Glutamatergic neuron (in vitro differentiated cells): ENCODE data around the gene IVNS1ABP. TPM values are rescaled to one million over a fixed set of nuclear protein-coding genes. Genes with fewer than 3 reads are reported as not detected.

Experiments used
- DNase-seq: peaks from one replicate; pipeline ENCODE4 v3.0.0; 2022
- H3K27ac Mint-ChIP-seq: one replicate; pipeline ENCODE4 v1.8.0; 2020; ENCODE audit warnings: mild to moderate bottlenecking, mixed read lengths, inconsistent platforms; ENCODE audit not compliant: unreplicated experiment
- H3K27me3 Mint-ChIP-seq: one replicate; pipeline ENCODE4 v1.8.0; 2020; ENCODE audit warnings: mild to moderate bottlenecking, moderate library complexity, mixed read lengths, inconsistent platforms; ENCODE audit not compliant: unreplicated experiment
- H3K36me3 Mint-ChIP-seq: one replicate; pipeline ENCODE4 v1.8.0; 2020; ENCODE audit warnings: mild to moderate bottlenecking, mixed read lengths, inconsistent platforms; ENCODE audit not compliant: unreplicated experiment
- H3K4me1 Mint-ChIP-seq: one replicate; pipeline ENCODE4 v1.8.0; 2020; ENCODE audit warnings: mild to moderate bottlenecking, low read depth, mixed read lengths, inconsistent platforms; ENCODE audit not compliant: unreplicated experiment
- H3K4me3 Mint-ChIP-seq: one replicate; pipeline ENCODE4 v1.8.0; 2020; ENCODE audit warnings: mild to moderate bottlenecking, mixed read lengths, inconsistent platforms; ENCODE audit not compliant: unreplicated experiment
- H3K9me3 Mint-ChIP-seq: one replicate; pipeline ENCODE4 v1.8.0; 2020; ENCODE audit warnings: mild to moderate bottlenecking, moderate library complexity, mixed read lengths, inconsistent platforms; ENCODE audit not compliant: unreplicated experiment
- CTCF ChIP-seq: fragments of 200-600 bp; sonication (generic); IDR thresholded peaks from one replicate; pipeline ENCODE4 v1.5.0; 2021; ENCODE audit not compliant: partially characterized antibody, unreplicated experiment
- total RNA-seq: library from RNA; stranded (reverse); fragmentation: NEBNext Ultra II Directional; extraction: Animal tissue kit (Norgen Biotek cat#: 25700); gene quantifications from one replicate; pipeline ENCODE4 v1.2.1, GENCODE V29; 2021; ENCODE audit not compliant: unreplicated experiment

Gene IVNS1ABP
- total RNA-seq, 1 donor from 2014 or later: 93.2 TPM

DNA sequence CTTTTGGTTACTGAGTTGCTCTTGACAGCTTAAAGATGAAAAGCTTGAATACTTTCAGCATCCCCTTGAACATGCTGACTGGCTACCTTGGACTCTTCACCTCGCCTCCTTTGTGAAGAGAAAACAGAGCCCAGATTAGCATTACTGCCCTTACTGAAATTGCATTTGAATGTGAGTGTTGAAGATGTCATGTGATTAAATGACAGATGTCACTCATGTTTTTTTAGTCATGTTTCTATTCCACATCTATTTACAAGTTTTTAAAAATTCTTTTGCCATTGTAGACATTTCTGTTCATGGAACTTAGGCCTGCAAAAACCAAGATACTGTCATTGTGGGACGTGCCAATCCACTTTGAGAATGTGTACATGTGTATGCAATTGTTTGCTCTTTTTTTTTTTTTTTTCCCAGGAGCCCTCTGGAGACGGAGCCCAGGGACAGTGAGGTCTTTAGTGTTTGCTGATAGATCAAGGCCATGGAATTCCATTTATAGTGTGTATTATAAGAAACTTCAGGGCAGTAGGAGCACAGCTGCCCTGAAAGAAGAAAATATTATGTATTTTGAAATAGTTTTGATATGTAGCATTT is 25.7 kb upstream of the IVNS1ABP start:
- no peak for DNase-seq
- Mint-ChIP-seq H3K4me1 (no peaks in the 10 kb centered on the region), H3K27me3 (no peaks in the 10 kb centered on the region), H3K27ac (no peak overlapping the region), H3K9me3 (no peaks in the 10 kb centered on the region), H3K36me3 (no peaks in the 10 kb centered on the region), H3K4me3 (no peak overlapping the region)
- TF ChIP-seq CTCF: no peak

GRCh38 chr1:185342017-185342416 is 25.0 kb upstream of the IVNS1ABP start:
- Mint-ChIP-seq H3K4me3 (no peak overlapping the region), H3K9me3 (no peaks in the 10 kb centered on the region), H3K4me1 (no peaks in the 10 kb centered on the region), H3K27me3 (no peaks in the 10 kb centered on the region), H3K36me3 (no peaks in the 10 kb centered on the region), H3K27ac (no peak overlapping the region)
- no peak for DNase-seq
- no peak for TF ChIP-seq CTCF

DNA sequence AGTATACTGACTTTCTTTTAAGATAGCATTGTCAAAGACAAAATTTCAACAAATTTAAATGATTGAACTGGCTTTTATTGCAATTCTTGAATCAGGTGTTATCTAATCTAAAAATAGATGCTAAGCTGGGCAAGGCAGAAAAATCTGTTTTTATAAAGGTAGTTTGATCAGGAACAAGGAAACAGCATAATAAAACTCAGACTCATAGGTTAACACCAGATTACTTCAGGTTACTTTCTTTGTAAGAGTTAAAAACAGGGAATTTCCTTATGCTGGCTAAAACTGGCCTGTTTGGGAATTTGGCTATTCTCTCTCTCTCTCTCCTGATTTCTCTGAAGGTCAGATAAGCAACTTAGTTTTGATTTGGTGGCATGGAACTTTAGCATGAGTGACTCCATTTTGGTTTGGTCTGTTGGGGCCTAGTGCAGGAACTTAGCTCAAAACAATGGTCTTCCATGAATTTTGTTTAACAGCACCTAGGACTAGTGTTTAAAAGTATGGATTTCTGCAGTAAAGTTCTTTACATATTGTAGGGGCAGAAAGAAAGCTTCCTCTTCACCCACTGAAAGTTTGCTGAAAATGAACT is 24.2 kb upstream of the IVNS1ABP start:
- no peaks in the 10 kb centered on the region for H3K9me3 Mint-ChIP-seq
- no peak for DNase-seq
- no peaks in the 10 kb centered on the region for H3K36me3 Mint-ChIP-seq
- H3K4me1 Mint-ChIP-seq: no peaks in the 10 kb centered on the region
- H3K4me3 Mint-ChIP-seq: no peak overlapping the region
- H3K27ac Mint-ChIP-seq: no peak overlapping the region
- H3K27me3 Mint-ChIP-seq: no peaks in the 10 kb centered on the region
- TF ChIP-seq CTCF: no peak

- H3K4me1 Mint-ChIP-seq: no peaks in the 10 kb centered on the region
- no peak overlapping the region for H3K27ac Mint-ChIP-seq
- TF ChIP-seq CTCF: no peak
- no peak for DNase-seq
- H3K27me3 Mint-ChIP-seq: no peaks in the 10 kb centered on the region
- no peaks in the 10 kb centered on the region for H3K9me3 Mint-ChIP-seq
- H3K4me3 Mint-ChIP-seq: no peak overlapping the region
- H3K36me3 Mint-ChIP-seq: no peaks in the 10 kb centered on the region
These were observed 21.9 kb upstream of the IVNS1ABP start for GRCh38 chr1:185338719-185339622.

- Mint-ChIP-seq H3K4me1 (no peaks in the 10 kb centered on the region), H3K27ac (no peak overlapping the region), H3K4me3 (no peak overlapping the region), H3K9me3 (no peaks in the 10 kb centered on the region), H3K27me3 (no peaks in the 10 kb centered on the region), H3K36me3 (no peaks in the 10 kb centered on the region)
- DNase-seq: no peak
- no peak for TF ChIP-seq CTCF
These were observed 20.2 kb upstream of the IVNS1ABP start for GRCh38 chr1:185337246-185337645.
